Superior temporal gyrus (tissue), 1 donor: ENCODE results near the gene CROCC.

Experiments used
- DNase-seq: peaks from one replicate; pipeline ENCODE4 v3.0.0-alpha.2; 2016; ENCODE audit errors: extremely low spot score

Gene CROCC

GRCh38 chr1:16986560-16986959 is 64.8 kb downstream of the CROCC start:
- no peak for DNase-seq

DNA sequence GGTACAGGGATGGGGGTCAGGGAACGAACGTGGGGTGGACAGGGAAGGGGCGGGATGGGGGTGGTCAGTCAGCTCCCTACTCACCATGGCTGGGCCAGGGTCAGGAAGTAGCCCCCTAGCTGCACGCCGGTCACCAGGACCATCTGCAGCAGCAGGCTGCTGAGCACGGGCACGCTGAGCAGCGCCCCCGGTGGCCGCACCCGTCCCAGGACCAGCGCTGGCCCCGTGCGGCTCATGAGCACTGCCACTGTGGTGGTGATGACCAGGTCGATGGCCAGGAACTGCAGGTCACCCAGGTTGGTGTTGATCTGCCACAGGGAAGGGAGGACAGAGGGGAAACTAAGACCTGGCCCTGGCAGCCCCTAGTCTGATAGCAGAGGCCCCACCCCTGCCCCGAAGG is 65.2 kb downstream of the CROCC start:
- DNase-seq, result no peak

- DNase-seq, result no peak
These were observed 66.5 kb downstream of the CROCC start for GRCh38 chr1:16988210-16988609.

- no peak for DNase-seq
These were observed 68.1 kb downstream of the CROCC start for GRCh38 chr1:16989676-16990391.

DNA sequence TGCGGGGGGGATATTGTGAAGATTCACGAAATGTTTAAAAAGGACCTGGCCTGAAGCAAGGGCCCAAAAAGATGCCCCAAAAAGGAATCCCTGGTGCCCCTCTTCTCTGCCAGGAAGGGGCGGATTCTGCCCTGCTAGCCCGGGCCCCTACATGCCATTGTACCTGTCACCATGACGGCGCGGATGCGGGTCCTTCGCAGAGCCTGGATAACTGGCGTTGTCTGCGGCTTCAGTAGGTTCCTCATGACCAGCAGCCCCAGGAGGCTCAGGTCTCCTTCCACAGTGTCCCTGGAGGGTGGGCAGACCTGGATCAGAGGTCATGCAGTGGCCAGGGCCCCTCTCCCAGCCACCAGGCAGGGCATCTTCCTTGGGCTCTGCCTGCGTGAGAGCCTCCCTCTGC is 69.8 kb downstream of the CROCC start:
- DNase-seq, result no peak

DNA sequence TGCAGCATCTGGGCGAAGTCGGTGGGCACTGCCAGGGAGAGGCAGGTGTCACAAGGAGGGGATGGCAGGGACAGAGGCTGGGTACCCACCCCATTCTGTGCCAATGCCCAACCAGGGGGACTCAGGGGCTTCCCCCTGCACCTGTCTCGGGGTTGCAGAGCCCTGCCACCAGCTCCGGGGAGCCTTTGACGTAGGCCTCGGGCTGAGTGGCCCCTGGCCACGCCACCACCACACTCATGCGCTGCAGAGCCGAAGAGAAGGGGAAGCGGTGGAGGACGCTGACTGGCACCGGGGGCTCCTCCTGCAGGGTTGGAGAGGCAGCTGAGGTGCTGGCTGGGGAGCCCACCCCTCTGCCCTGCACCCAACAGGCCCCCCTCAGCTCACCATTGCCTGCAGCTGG is 70.4 kb downstream of the CROCC start:
- DNase-seq, result no peak

GRCh38 chr1:16992675-16993074 is 70.9 kb downstream of the CROCC start:
- DNase-seq, result no peak

GRCh38 chr1:16993521-16994038 is 71.8 kb downstream of the CROCC start:
- DNase-seq, result no peak

DNA sequence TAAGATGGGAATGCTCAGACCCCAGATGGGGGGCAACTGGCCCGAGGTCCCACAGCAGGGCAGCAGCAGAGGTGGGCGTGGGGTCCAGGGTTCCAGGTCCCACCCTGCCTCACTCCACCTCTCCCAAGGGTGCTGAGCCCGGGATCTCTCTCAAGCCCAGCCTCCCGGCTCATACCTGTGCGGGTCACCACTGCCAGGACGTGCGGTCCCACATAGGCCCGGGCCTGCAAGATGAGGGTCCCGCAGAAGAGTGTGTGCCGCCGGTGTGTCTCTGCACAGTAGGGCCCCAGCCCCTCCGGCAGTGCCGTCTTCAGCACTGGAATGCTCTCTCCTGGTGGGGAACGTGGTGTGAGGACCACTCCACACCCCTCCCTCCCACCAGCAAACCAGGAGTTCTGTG is 75.1 kb downstream of the CROCC start:
- no peak for DNase-seq

DNA sequence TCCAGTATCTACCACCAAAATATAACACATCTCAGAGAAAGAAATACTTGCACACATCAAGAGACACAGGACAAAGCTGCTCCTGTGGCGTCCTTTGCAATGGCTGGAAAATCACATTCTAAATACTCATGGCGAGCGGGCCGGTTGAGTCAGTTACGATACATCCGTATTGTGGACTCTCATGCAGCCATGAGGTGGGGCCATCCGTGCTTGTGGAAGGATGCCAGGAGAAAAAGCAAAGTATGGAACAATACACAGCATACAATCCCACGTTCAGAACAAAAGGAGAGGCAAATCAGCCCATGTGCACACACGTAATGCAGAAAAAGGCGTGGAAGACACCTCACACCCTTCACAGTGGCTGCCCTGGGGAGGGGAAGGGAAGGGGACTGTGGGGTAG is 76.9 kb downstream of the CROCC start:
- no peak for DNase-seq

DNA sequence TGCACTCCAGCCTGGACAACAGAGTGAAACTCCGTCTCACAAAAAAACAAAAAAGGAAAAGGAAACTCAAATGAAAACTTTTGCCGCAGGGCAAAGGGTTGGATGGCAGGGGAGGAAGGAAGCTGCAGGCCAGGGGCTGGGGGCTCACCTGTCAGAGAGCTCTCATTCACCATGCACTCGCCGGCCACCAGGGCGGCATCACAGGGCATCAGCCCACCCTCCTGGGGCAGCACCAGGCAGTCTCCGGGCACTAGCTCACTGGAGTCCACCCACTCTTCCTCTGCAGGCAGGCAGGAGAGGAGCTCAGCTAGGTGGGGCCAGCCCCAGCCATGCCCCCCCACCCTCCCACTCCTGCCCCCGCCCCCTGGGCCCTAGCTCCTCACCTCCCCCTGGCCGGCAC is 78.1 kb downstream of the CROCC start:
- no peak for DNase-seq

DNA sequence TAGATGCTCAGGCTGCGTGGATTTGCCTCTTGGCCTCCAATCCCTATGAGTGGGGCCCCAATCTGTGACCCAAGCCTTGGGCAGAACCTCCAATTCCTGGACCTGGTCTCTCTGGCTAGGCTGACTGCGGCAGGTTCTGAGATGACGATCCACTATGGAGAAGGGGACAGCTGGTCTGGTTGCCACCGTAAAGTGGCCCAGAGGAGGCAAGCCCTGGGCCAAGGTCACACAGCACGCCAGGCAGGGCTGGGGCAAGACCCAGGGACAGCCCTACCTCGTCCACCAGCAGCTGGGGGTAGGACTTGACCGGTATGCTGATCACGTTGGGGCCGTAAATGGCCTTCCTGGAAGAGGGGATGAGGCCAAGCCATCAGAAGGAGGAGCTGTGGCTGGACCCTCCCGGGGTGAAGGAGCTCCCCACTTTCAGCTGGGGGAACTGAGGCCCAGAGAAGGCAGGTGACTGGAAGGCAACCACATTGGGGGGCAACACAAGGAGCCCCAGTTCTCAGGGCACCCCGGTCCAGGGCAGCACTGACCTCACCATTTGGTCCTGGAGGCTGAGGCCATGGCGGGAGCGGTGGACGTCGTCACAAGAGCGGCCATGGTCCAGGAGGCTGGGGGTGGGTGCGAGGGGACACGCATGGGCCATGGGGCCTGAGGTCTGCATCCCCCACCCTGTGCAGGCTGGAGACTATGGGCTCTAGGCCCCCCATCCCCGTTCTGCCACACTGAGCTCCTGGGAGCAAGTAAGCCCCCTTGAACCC is 80.2 kb downstream of the CROCC start:
- DNase-seq, result no peak

GRCh38 chr1:17002524-17002902 is 80.8 kb downstream of the CROCC start:
- no peak for DNase-seq

DNA sequence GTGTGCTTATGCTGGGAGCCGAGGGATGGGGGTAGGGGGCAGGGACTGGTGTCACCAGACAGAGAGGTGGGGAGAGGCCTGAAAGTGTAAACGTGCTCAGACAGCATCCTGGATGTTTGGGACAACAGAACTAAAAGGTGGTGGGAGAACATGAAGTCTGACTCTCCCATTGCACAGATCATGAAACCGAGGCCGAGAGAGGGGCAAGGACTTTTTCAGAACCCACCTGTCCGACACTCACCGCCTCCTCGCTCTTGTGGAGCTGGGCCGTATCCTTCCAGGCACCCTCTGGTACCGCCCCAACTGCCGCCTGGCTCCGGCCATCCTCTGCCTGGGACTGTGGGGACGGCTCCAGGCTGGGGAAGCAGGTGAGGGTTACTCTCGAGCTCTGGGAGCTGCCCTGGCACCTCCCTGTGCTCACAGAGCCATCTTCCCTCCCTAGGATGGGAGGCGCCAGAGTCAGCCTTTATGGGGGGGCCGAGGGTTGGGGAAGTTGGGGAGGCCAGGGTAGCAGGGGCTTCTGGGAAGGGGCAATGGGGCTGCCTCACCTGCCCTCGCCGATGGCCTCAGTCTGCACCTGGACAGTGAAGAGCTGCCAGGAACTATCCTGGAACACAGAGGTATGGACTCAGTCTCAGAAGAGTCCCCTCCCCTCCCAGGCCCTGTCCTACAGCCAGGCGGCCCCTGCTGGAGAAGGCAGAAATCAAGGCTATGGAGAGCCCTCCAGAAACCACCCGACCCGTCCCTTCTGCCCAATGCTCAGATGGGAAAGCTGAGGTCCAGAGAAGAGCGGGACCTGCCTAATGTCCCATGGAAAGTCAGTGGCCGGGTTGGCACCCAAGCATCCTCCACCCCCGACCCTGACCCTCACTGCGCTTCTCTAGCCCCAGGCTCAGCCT is 83.0 kb downstream of the CROCC start:
- no peak for DNase-seq

- no peak for DNase-seq
These were observed 83.6 kb downstream of the CROCC start for GRCh38 chr1:17005365-17005740.

GRCh38 chr1:17007121-17007520 is 85.4 kb downstream of the CROCC start:
- no peak for DNase-seq

DNA sequence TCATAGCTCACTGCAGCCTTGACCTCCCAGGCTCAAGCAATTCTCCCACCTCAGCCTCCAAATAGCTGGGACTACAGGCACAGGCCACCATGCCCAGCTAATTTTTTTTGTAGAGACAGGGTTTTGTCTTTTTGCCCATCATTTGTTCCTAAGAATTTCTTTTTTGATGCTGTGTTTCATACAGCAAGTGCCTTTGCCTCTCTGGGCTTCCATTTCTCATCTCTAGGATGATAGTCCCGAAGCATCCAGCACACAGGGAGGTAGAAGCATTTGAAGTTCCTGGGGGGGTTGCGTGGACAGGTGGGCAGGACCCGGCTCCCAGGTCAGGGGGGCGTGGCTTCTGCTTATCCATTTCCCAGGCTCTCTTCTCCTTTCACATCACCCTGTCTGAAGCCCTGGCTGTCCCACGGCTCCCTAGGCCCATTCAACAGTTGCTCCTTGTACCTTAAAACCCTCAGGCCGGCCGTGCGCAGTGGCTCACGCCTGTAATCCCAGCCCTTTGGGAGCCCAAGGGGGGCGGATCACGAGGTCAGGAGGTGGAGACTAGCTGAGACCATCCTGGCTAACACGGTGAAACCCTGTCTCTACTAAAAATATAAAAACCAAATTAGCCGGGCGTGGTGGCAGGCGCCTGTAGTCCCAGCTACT is 86.6 kb downstream of the CROCC start:
- no peak for DNase-seq

- DNase-seq, result no peak
These were observed 88.0 kb downstream of the CROCC start for GRCh38 chr1:17009706-17010105.

GRCh38 chr1:17011092-17011438 is 89.3 kb downstream of the CROCC start:
- DNase-seq, result no peak

- peak; percentile 83 for DNase-seq
These were observed 89.9 kb downstream of the CROCC start, which contains the start of gene ATP13A2 for GRCh38 chr1:17011439-17012307. TSS of gene ATP13A2 (minus strand) at chr1:17011928. CDS start at chr1:17011738, 190 bp downstream.
